Endothelial cell of umbilical vein (primary cell): ENCODE measurements around the gene NES.

Source experiments
- EZH2 ChIP-seq: IDR thresholded peaks from 2 replicates; pipeline ENCODE4 v1.6.1; 2012; ENCODE audit warnings: borderline replicate concordance, low read depth, mild to moderate bottlenecking, moderate library complexity, low read length, inconsistent platforms; ENCODE audit not compliant: severe bottlenecking
- TF ChIP-seq, protein P1 (sequence below), 2 donors: IDR thresholded peaks; 1 replicate in 1 of 2; 2 replicates in 1 of 2; pipeline ENCODE4 v1.5.1; 2011; ENCODE audit warnings: low read length in 2 of 2, mild to moderate bottlenecking in 2 of 2, moderate library complexity in 2 of 2, control low read depth in 1 of 2, inconsistent platforms in 1 of 2, low read depth in 1 of 2; ENCODE audit not compliant: insufficient read depth in 1 of 2; ENCODE audit errors: extremely low read depth in 1 of 2

DNA sequence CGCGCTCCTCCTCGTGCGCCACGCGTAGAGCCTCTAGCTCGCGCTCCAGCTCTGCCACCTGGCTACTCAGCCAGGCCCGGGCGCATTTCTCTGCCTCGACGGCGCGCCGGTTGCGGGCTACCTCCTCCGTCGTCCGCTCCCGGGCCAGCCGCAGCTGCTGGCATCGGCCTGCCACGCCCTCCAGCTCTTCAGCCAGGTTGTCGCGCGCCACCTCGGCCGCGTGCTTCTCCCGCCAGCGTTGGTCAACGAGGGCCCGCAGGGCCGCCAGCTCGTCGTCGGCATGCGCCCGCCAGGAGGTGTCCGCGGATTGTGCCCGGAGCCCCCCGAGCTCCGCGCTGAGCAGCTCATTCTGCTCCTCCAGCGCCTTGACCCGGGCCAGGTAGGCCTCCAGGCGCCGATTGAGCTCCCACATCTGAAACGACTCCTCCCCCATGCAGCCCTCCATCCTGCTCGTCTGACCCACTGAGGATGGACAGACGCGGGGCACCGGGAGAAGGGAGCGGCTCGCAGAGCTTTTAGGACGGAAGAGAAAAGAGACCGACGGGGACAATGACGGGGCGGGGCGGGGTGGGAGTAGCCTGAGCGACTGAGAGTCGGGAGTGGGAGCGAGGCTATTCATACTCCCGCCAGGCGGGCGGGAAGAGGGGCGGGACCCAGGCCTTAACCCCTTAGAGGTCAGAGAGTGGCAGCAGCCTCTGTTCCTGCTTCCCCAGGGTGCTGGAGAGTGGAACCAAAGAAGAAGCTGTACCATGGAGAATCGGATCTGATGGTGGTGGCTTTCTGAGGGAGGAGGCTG is at the start of gene NES:
- TF ChIP-seq EZH2: no peak
- TF ChIP-seq, protein P1, sequence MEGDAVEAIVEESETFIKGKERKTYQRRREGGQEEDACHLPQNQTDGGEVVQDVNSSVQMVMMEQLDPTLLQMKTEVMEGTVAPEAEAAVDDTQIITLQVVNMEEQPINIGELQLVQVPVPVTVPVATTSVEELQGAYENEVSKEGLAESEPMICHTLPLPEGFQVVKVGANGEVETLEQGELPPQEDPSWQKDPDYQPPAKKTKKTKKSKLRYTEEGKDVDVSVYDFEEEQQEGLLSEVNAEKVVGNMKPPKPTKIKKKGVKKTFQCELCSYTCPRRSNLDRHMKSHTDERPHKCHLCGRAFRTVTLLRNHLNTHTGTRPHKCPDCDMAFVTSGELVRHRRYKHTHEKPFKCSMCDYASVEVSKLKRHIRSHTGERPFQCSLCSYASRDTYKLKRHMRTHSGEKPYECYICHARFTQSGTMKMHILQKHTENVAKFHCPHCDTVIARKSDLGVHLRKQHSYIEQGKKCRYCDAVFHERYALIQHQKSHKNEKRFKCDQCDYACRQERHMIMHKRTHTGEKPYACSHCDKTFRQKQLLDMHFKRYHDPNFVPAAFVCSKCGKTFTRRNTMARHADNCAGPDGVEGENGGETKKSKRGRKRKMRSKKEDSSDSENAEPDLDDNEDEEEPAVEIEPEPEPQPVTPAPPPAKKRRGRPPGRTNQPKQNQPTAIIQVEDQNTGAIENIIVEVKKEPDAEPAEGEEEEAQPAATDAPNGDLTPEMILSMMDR (IDR thresholded peaks at IDR 0.05; ENCODE audit: extremely low read depth in 1 of 2, insufficient read depth in 1 of 2, low read depth in 1 of 2, low read length in 2 of 2): peak in 1 of 2 donors; percentile 0
